Measurements from ENCODE around the gene RGL1. TPM values are rescaled to one million over a fixed set of nuclear protein-coding genes. Genes with fewer than 3 reads are reported as not detected.

Gene RGL1
- total RNA-seq, 1 donor from 2014 or later = 3.0 TPM

DNA sequence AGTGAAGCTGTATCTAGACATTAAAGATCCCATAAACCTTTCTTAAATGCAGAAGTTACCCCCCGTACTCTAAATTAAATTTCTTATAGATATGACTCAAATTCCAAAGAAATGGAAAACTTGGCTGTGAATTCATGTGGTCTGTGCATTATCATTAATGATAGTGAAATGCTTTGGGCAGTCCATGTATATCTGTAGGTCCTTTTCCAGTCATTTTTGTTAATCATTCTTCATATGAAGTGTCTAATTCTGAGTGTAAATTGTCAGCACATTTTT lies 89.3 kb downstream of the RGL1 start:
- peaks cover 30% of the 10 kb centered on the region for H3K4me1 Mint-ChIP-seq
- CTCF ChIA-PET = interaction anchor here (0.8 kb wide), 1 partner anchor 21 kb away, joined by 3 read pairs; no protein-coding TSS in a partner anchor
- ATAC-seq (ENCODE audit: low read depth) (no peak), DNase-seq (no peak)
- intact Hi-C loops (cut with micrococcal nuclease) = no loop called here
- peaks cover 2% of the 10 kb centered on the region for H3K27me3 Mint-ChIP-seq
- TF ChIP-seq, protein P1, sequence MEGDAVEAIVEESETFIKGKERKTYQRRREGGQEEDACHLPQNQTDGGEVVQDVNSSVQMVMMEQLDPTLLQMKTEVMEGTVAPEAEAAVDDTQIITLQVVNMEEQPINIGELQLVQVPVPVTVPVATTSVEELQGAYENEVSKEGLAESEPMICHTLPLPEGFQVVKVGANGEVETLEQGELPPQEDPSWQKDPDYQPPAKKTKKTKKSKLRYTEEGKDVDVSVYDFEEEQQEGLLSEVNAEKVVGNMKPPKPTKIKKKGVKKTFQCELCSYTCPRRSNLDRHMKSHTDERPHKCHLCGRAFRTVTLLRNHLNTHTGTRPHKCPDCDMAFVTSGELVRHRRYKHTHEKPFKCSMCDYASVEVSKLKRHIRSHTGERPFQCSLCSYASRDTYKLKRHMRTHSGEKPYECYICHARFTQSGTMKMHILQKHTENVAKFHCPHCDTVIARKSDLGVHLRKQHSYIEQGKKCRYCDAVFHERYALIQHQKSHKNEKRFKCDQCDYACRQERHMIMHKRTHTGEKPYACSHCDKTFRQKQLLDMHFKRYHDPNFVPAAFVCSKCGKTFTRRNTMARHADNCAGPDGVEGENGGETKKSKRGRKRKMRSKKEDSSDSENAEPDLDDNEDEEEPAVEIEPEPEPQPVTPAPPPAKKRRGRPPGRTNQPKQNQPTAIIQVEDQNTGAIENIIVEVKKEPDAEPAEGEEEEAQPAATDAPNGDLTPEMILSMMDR (IDR thresholded peaks at IDR 0.05) = no peak
- H3K9me3 Mint-ChIP-seq = no peaks in the 10 kb centered on the region
- POLR2A ChIA-PET = no interaction called here
- H3K4me3 Mint-ChIP-seq = no peak overlapping the region
- no peak overlapping the region for H3K27ac Mint-ChIP-seq
- no peaks in the 10 kb centered on the region for H3K36me3 Mint-ChIP-seq (ENCODE audit: low read depth)

GRCh38 chr1:183896466-183897048 lies 91.6 kb downstream of the RGL1 start:
- H3K36me3 Mint-ChIP-seq (ENCODE audit: low read depth) = no peaks in the 10 kb centered on the region
- H3K27me3 Mint-ChIP-seq = peaks cover 2% of the 10 kb centered on the region
- H3K4me1 Mint-ChIP-seq = peaks cover 31% of the 10 kb centered on the region
- TF ChIP-seq, protein P1 (IDR thresholded peaks at IDR 0.05) = no peak
- H3K4me3 Mint-ChIP-seq = no peak overlapping the region
- no peaks in the 10 kb centered on the region for H3K9me3 Mint-ChIP-seq
- intact Hi-C loops (cut with micrococcal nuclease) = loop anchor here (1.0 to 5.0 kb wide), 3 partner anchors 14 to 39 kb away; no protein-coding TSS in a partner anchor
- DNase-seq = no peak
- peak; percentile 31 for ATAC-seq (ENCODE audit: low read depth)
- H3K27ac Mint-ChIP-seq = peak overlapping the region; percentile 47
- ChIA-PET CTCF (interaction anchor here (1.7 to 3.1 kb wide), 2 partner anchors 15 to 19 kb away, joined by 5 to 17 read pairs; no protein-coding TSS in a partner anchor), POLR2A (interaction anchor here (0.7 to 1.1 kb wide), 2 partner anchors 11 to 113 kb away, joined by 6 read pairs; no protein-coding TSS in a partner anchor)

GRCh38 chr1:183898001-183898396 lies 93.1 kb downstream of the RGL1 start:
- no peak for DNase-seq
- Mint-ChIP-seq H3K36me3 (ENCODE audit: low read depth) (no peaks in the 10 kb centered on the region), H3K4me1 (peaks cover 45% of the 10 kb centered on the region), H3K9me3 (no peaks in the 10 kb centered on the region), H3K27ac (no peak overlapping the region), H3K4me3 (no peak overlapping the region), H3K27me3 (peaks cover 2% of the 10 kb centered on the region)
- ATAC-seq (ENCODE audit: low read depth) = no peak
- ChIA-PET POLR2A (interaction anchor here (0.6 to 0.9 kb wide), 2 partner anchors 41 to 264 kb away, joined by 3 to 6 read pairs; no protein-coding TSS in a partner anchor), CTCF (interaction anchor here (0.8 to 3.1 kb wide), 4 partner anchors 13 to 244 kb away, joined by 3 to 17 read pairs (median 5); no protein-coding TSS in a partner anchor)
- intact Hi-C loops (cut with micrococcal nuclease) = loop anchor here (5.0 kb wide), 1 partner anchor 41 kb away; no protein-coding TSS in a partner anchor
- TF ChIP-seq, protein P1 (IDR thresholded peaks at IDR 0.05) = no peak

GRCh38 chr1:183898610-183899009 lies 93.7 kb downstream of the RGL1 start:
- TF ChIP-seq, protein P1 (IDR thresholded peaks at IDR 0.05) = no peak
- DNase-seq (no peak), ATAC-seq (ENCODE audit: low read depth) (no peak)
- Mint-ChIP-seq H3K27me3 (peaks cover 2% of the 10 kb centered on the region), H3K4me3 (no peak overlapping the region), H3K4me1 (peaks cover 51% of the 10 kb centered on the region), H3K36me3 (ENCODE audit: low read depth) (no peaks in the 10 kb centered on the region), H3K9me3 (no peaks in the 10 kb centered on the region), H3K27ac (no peak overlapping the region)
- POLR2A ChIA-PET = interaction anchor here (0.6 to 0.9 kb wide), 2 partner anchors 41 to 264 kb away, joined by 3 to 6 read pairs; no protein-coding TSS in a partner anchor
- intact Hi-C loops (cut with micrococcal nuclease) = loop anchor here (5.0 kb wide), 1 partner anchor 41 kb away; no protein-coding TSS in a partner anchor
- CTCF ChIA-PET = interaction anchor here (0.8 to 3.1 kb wide), 4 partner anchors 13 to 244 kb away, joined by 3 to 17 read pairs (median 5); no protein-coding TSS in a partner anchor

DNA sequence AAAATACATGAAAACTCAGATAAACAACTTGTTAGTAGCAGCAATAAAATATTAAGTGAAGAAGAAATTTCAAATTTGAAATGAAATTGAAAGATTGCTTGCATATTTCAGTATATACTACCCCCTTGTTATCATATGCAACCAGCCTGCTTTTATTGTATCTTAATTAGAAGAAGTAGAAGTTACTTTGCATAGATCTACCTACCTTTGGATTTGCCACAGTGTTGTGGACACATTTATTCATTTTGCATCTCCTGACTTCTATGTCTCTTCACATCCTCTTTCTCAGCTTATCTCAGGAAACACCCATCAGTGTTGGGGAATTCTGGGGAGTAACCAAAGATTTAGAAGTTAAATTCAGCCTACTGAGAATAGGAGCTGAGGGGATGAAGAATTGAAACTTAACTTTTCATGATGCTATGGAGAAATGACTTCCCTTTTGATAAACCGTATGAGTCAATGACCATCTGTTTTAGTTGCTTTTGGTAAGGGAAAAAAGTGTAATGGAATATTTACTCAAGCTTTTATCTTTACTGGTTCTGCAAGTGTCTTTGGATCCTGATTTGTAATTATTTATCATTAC lies 96.9 kb downstream of the RGL1 start:
- Mint-ChIP-seq H3K36me3 (ENCODE audit: low read depth) (no peaks in the 10 kb centered on the region), H3K27ac (peak overlapping the region; percentile 80), H3K4me1 (peaks cover 38% of the 10 kb centered on the region), H3K4me3 (peak overlapping the region; percentile 33), H3K27me3 (no peaks in the 10 kb centered on the region), H3K9me3 (no peaks in the 10 kb centered on the region)
- intact Hi-C loops (cut with micrococcal nuclease) = loop anchor here (1.0 to 2.0 kb wide), 2 partner anchors 9 to 15 kb away; no protein-coding TSS in a partner anchor
- TF ChIP-seq, protein P1 (IDR thresholded peaks at IDR 0.05) = no peak
- ATAC-seq (ENCODE audit: low read depth) (peak; percentile 68), DNase-seq (no peak)
- ChIA-PET CTCF (interaction anchor here (1.3 to 5.9 kb wide), 2 partner anchors 14 to 217 kb away, joined by 5 to 25 read pairs; no protein-coding TSS in a partner anchor), POLR2A (interaction anchor here (1.1 to 1.5 kb wide), 6 partner anchors 9 to 311 kb away, joined by 3 to 23 read pairs (median 4); partner anchors contain the start of genes ARPC5 and NCF2)
